Measurements from ENCODE around the gene SLC22A23.

SLC22A23 gene

GRCh38 chr6:3301506-3301905 lies 155.3 kb downstream of the SLC22A23 start:
- no peaks in the 10 kb centered on the region for H3K4me1 Mint-ChIP-seq (ENCODE audit: low read depth)
- H3K4me3 Mint-ChIP-seq = no peak overlapping the region
- no peaks in the 10 kb centered on the region for H3K27me3 Mint-ChIP-seq
- peaks cover 4% of the 10 kb centered on the region for H3K9me3 Mint-ChIP-seq (ENCODE audit: low read depth)
- H3K27ac Mint-ChIP-seq = no peak overlapping the region
- H3K36me3 Mint-ChIP-seq = peaks cover 6% of the 10 kb centered on the region

- Mint-ChIP-seq H3K9me3 (ENCODE audit: low read depth) (peaks cover 4% of the 10 kb centered on the region), H3K36me3 (peaks cover 3% of the 10 kb centered on the region), H3K27ac (no peak overlapping the region), H3K4me1 (ENCODE audit: low read depth) (no peaks in the 10 kb centered on the region), H3K27me3 (no peaks in the 10 kb centered on the region), H3K4me3 (no peak overlapping the region)
Measured at GRCh38 chr6:3299221-3299620, 157.6 kb downstream of the SLC22A23 start.

- no peaks in the 10 kb centered on the region for H3K4me1 Mint-ChIP-seq (ENCODE audit: low read depth)
- H3K27ac Mint-ChIP-seq = no peak overlapping the region
- no peaks in the 10 kb centered on the region for H3K36me3 Mint-ChIP-seq
- no peaks in the 10 kb centered on the region for H3K27me3 Mint-ChIP-seq
- no peaks in the 10 kb centered on the region for H3K9me3 Mint-ChIP-seq (ENCODE audit: low read depth)
- no peak overlapping the region for H3K4me3 Mint-ChIP-seq
Measured at GRCh38 chr6:3297909-3298308, 158.9 kb downstream of the SLC22A23 start.

GRCh38 chr6:3297006-3297405 lies 159.8 kb downstream of the SLC22A23 start:
- no peak overlapping the region for H3K4me3 Mint-ChIP-seq
- H3K27me3 Mint-ChIP-seq = no peaks in the 10 kb centered on the region
- H3K9me3 Mint-ChIP-seq (ENCODE audit: low read depth) = no peaks in the 10 kb centered on the region
- no peaks in the 10 kb centered on the region for H3K36me3 Mint-ChIP-seq
- no peaks in the 10 kb centered on the region for H3K4me1 Mint-ChIP-seq (ENCODE audit: low read depth)
- no peak overlapping the region for H3K27ac Mint-ChIP-seq

- Mint-ChIP-seq H3K4me1 (ENCODE audit: low read depth) (no peaks in the 10 kb centered on the region), H3K27ac (no peak overlapping the region), H3K4me3 (no peak overlapping the region), H3K36me3 (no peaks in the 10 kb centered on the region), H3K27me3 (no peaks in the 10 kb centered on the region), H3K9me3 (ENCODE audit: low read depth) (no peaks in the 10 kb centered on the region)
Measured at GRCh38 chr6:3296537-3296936, 160.3 kb downstream of the SLC22A23 start.

GRCh38 chr6:3296078-3296477 lies 160.8 kb downstream of the SLC22A23 start:
- Mint-ChIP-seq H3K4me3 (no peak overlapping the region), H3K36me3 (no peaks in the 10 kb centered on the region), H3K9me3 (ENCODE audit: low read depth) (no peaks in the 10 kb centered on the region), H3K27me3 (no peaks in the 10 kb centered on the region), H3K27ac (no peak overlapping the region), H3K4me1 (ENCODE audit: low read depth) (no peaks in the 10 kb centered on the region)

- H3K4me3 Mint-ChIP-seq = no peak overlapping the region
- no peaks in the 10 kb centered on the region for H3K4me1 Mint-ChIP-seq (ENCODE audit: low read depth)
- no peaks in the 10 kb centered on the region for H3K9me3 Mint-ChIP-seq (ENCODE audit: low read depth)
- no peaks in the 10 kb centered on the region for H3K27me3 Mint-ChIP-seq
- H3K27ac Mint-ChIP-seq = no peak overlapping the region
- no peaks in the 10 kb centered on the region for H3K36me3 Mint-ChIP-seq
Measured at GRCh38 chr6:3294921-3295871, 161.7 kb downstream of the SLC22A23 start.

GRCh38 chr6:3294396-3294795 lies 162.5 kb downstream of the SLC22A23 start:
- Mint-ChIP-seq H3K36me3 (no peaks in the 10 kb centered on the region), H3K27ac (no peak overlapping the region), H3K4me1 (ENCODE audit: low read depth) (no peaks in the 10 kb centered on the region), H3K4me3 (no peak overlapping the region), H3K9me3 (ENCODE audit: low read depth) (no peaks in the 10 kb centered on the region), H3K27me3 (no peaks in the 10 kb centered on the region)

GRCh38 chr6:3293271-3294155 lies 163.3 kb downstream of the SLC22A23 start:
- H3K4me1 Mint-ChIP-seq (ENCODE audit: low read depth) = no peaks in the 10 kb centered on the region
- no peaks in the 10 kb centered on the region for H3K27me3 Mint-ChIP-seq
- H3K36me3 Mint-ChIP-seq = no peaks in the 10 kb centered on the region
- no peak overlapping the region for H3K4me3 Mint-ChIP-seq
- no peaks in the 10 kb centered on the region for H3K9me3 Mint-ChIP-seq (ENCODE audit: low read depth)
- H3K27ac Mint-ChIP-seq = no peak overlapping the region

- no peaks in the 10 kb centered on the region for H3K4me1 Mint-ChIP-seq (ENCODE audit: low read depth)
Measured at GRCh38 chr6:3292431-3293197, 164.2 kb downstream of the SLC22A23 start.

GRCh38 chr6:3291987-3292386 lies 164.9 kb downstream of the SLC22A23 start:
- Mint-ChIP-seq H3K4me3 (no peak overlapping the region), H3K4me1 (ENCODE audit: low read depth) (no peaks in the 10 kb centered on the region), H3K27me3 (no peaks in the 10 kb centered on the region), H3K9me3 (ENCODE audit: low read depth) (no peaks in the 10 kb centered on the region), H3K36me3 (no peaks in the 10 kb centered on the region), H3K27ac (no peak overlapping the region)

More at GRCh38 chr6:3292431-3293197, 164.2 kb downstream of the SLC22A23 start:
- Mint-ChIP-seq H3K9me3 (ENCODE audit: low read depth) (no peaks in the 10 kb centered on the region), H3K27ac (no peak overlapping the region), H3K4me3 (no peak overlapping the region), H3K36me3 (no peaks in the 10 kb centered on the region), H3K27me3 (no peaks in the 10 kb centered on the region)

- no peaks in the 10 kb centered on the region for H3K27me3 Mint-ChIP-seq
- no peaks in the 10 kb centered on the region for H3K4me1 Mint-ChIP-seq (ENCODE audit: low read depth)
Measured at GRCh38 chr6:3291346-3291745, 165.5 kb downstream of the SLC22A23 start.

GRCh38 chr6:3290931-3291211 lies 166.0 kb downstream of the SLC22A23 start:
- no peaks in the 10 kb centered on the region for H3K9me3 Mint-ChIP-seq (ENCODE audit: low read depth)
- no peak overlapping the region for H3K4me3 Mint-ChIP-seq
- no peaks in the 10 kb centered on the region for H3K36me3 Mint-ChIP-seq
- no peak overlapping the region for H3K27ac Mint-ChIP-seq
- H3K27me3 Mint-ChIP-seq = no peaks in the 10 kb centered on the region
- H3K4me1 Mint-ChIP-seq (ENCODE audit: low read depth) = no peaks in the 10 kb centered on the region

More at GRCh38 chr6:3291346-3291745, 165.5 kb downstream of the SLC22A23 start:
- no peaks in the 10 kb centered on the region for H3K9me3 Mint-ChIP-seq (ENCODE audit: low read depth)
- no peaks in the 10 kb centered on the region for H3K36me3 Mint-ChIP-seq
- H3K4me3 Mint-ChIP-seq = no peak overlapping the region
- H3K27ac Mint-ChIP-seq = no peak overlapping the region

GRCh38 chr6:3290149-3290930 lies 166.5 kb downstream of the SLC22A23 start:
- no peak overlapping the region for H3K27ac Mint-ChIP-seq

More at GRCh38 chr6:3290149-3290930, 166.5 kb downstream of the SLC22A23 start:
- Mint-ChIP-seq H3K36me3 (no peaks in the 10 kb centered on the region), H3K4me1 (ENCODE audit: low read depth) (no peaks in the 10 kb centered on the region), H3K27me3 (no peaks in the 10 kb centered on the region), H3K4me3 (no peak overlapping the region), H3K9me3 (ENCODE audit: low read depth) (no peaks in the 10 kb centered on the region)
